Hypothalamus (tissue), 51 donors: Measurements from ENCODE around the gene GXYLT2.
A peak's percentile ranks its signal among the peaks of the same experiment; 100 is the strongest.

Experiments used
- DNase-seq, 51 donors: peaks; one replicate each; lab custom pipeline; 2025; lab: John Stamatoyannopoulos, UW

The GXYLT2 gene

GRCh38 chr3:72887705-72888545 is at the start of gene GXYLT2:
Gene GXYLT2 (plus strand): TSS chr3:72888046. CDS start chr3:72888234, 188 bp downstream.
- DNase-seq = peak in 48 of 51 donors; percentile 12 to 80 (median 60)

GRCh38 chr3:72839057-72839456 is 48.8 kb upstream of the GXYLT2 start:
- DNase-seq = no peak

GRCh38 chr3:72844436-72844993 is 43.3 kb upstream of the GXYLT2 start:
- no peak for DNase-seq

- DNase-seq = no peak
Observed at GRCh38 chr3:72846166-72846565, 41.7 kb upstream of the GXYLT2 start.

GRCh38 chr3:72847282-72847681 is 40.6 kb upstream of the GXYLT2 start:
- no peak for DNase-seq

- DNase-seq = peak; percentile 32 to 95 (median 84)
Observed at GRCh38 chr3:72847751-72848702, 39.8 kb upstream of the GXYLT2 start, which contains the start of gene SHQ1. Gene SHQ1 (minus strand): TSS chr3:72848445. CDS start chr3:72848340, 105 bp downstream.

- no peak for DNase-seq
Observed at GRCh38 chr3:72848703-72849081, 39.2 kb upstream of the GXYLT2 start.

- no peak for DNase-seq
Observed at GRCh38 chr3:72855001-72855400, 32.8 kb upstream of the GXYLT2 start.

- no peak for DNase-seq
Observed at GRCh38 chr3:72860053-72860452, 27.8 kb upstream of the GXYLT2 start.

GRCh38 chr3:72860846-72861245 is 27.0 kb upstream of the GXYLT2 start:
- DNase-seq = no peak

GRCh38 chr3:72862314-72863090 is 25.3 kb upstream of the GXYLT2 start:
- no peak for DNase-seq

GRCh38 chr3:72872183-72872582 is 15.7 kb upstream of the GXYLT2 start:
- no peak for DNase-seq

- no peak for DNase-seq
Observed at GRCh38 chr3:72887343-72887704, 522 bp upstream of the GXYLT2 start.

- peak in 11 of 51 donors; percentile 2 to 61 (median 24) for DNase-seq
Observed at GRCh38 chr3:72888546-72889309, 882 bp downstream of the GXYLT2 start.

GRCh38 chr3:72889310-72890165 is 1.7 kb downstream of the GXYLT2 start:
- DNase-seq = peak in 9 of 51 donors; percentile 3 to 61 (median 12)

- DNase-seq = peak in 1 of 51 donors; percentile 23
Observed at GRCh38 chr3:72890166-72890925, 2.5 kb downstream of the GXYLT2 start.

- peak in 8 of 51 donors; percentile 3 to 27 (median 10) for DNase-seq
Observed at GRCh38 chr3:72891053-72891855, 3.4 kb downstream of the GXYLT2 start.
